ENCODE data around the gene SCN9A. TPM values are rescaled to one million over a fixed set of nuclear protein-coding genes. Genes with fewer than 3 reads are reported as not detected.

The SCN9A gene
- total and polyA plus RNA-seq, 10 of the 15 experiments (the other 5 are each of a cell fraction or from before 2014, with no cell fraction given) = 0.04 to 0.08 (median 0.08) TPM; not detected in 7

- ChIA-PET CTCF (no interaction called here), SMC1A (ENCODE audit: uncharacterized antibody, unreplicated experiment) (interaction anchor here (0.6 to 1.3 kb wide), 2 partner anchors 10 to 354 kb away, joined by 3 to 5 read pairs; no protein-coding TSS in a partner anchor), RAD21 (ENCODE audit: unreplicated experiment) (no interaction called here), POLR2A (no interaction called here)
- no peak for FAIRE-seq
- no peaks in the 10 kb centered on the region for H3K9me3 ChIP-seq (replicated peaks; ENCODE audit: control insufficient read depth, insufficient read depth, low read length)
- DNase-seq (ENCODE audit: low read depth, low spot score) = no peak
- TF ChIP-seq CTCF (IDR thresholded peaks at IDR 0.05 in 2 of 3, conservative IDR thresholded peaks at IDR 0.05 in 1 of 3; ENCODE audit: control insufficient read depth in 2 of 3, extremely low read depth in 1 of 3, insufficient read depth in 1 of 3, low read depth in 3 of 3, low read length in 3 of 3) = no peak
- TF ChIP-seq NR2C1 (IDR thresholded peaks at IDR 0.05) = no peak
- TF ChIP-seq SRF (IDR thresholded peaks at IDR 0.05; ENCODE audit: low read depth in 2 of 2, low read length in 2 of 2) = no peak
- TF ChIP-seq KAT2A (conservative IDR thresholded peaks at IDR 0.05; ENCODE audit: control insufficient read depth, low read depth, low read length) = no peak
- no peak for TF ChIP-seq MTA2 (IDR thresholded peaks at IDR 0.05; ENCODE audit: low read depth)
- TF ChIP-seq MYB (IDR thresholded peaks at IDR 0.05; ENCODE audit: borderline replicate concordance, low read depth, low read length) = no peak
- no peak for TF ChIP-seq IKZF1 (conservative IDR thresholded peaks at IDR 0.05)
- TF ChIP-seq MLLT1 (IDR thresholded peaks at IDR 0.05) = no peak
- TF ChIP-seq ZNF207 (IDR thresholded peaks at IDR 0.05; ENCODE audit: borderline replicate concordance) = no peak
- no peak for TF ChIP-seq MYC (IDR thresholded peaks at IDR 0.05; ENCODE audit: insufficient read depth, insufficient read length, insufficient replicate concordance, low read length, severe bottlenecking)
- no peak for TF ChIP-seq RCOR1 (conservative IDR thresholded peaks at IDR 0.05; ENCODE audit: low read depth, low read length)
- WGBS (ENCODE audit: insufficient coverage, insufficient replicate concordance, low lambda C conversion rate, missing lambda C conversion rate) = 53% methylated on average over 3 of the region's 3 CpGs
- in situ Hi-C loops (cut with MboI) = no loop called here
- no peaks in the 10 kb centered on the region for H4K20me1 ChIP-seq (ENCODE audit: control insufficient read depth, insufficient read depth)
- no peaks in the 10 kb centered on the region for H3K36me3 ChIP-seq (ENCODE audit: control insufficient read depth in 2 of 2, insufficient read depth in 2 of 2, low read length in 1 of 2)
- ATAC-seq = no peak
- H3K27ac ChIP-seq (ENCODE audit: control insufficient read depth, insufficient read depth) = no peak overlapping the region
- no peak overlapping the region for H3K9ac ChIP-seq (ENCODE audit: control insufficient read depth, insufficient read depth, low read length)
- no peaks in the 10 kb centered on the region for H3K27me3 ChIP-seq (replicated peaks in 1 of 2; ENCODE audit: control insufficient read depth in 2 of 2, insufficient read depth in 2 of 2, low read length in 1 of 2)
- H3K79me2 ChIP-seq (ENCODE audit: control insufficient read depth, insufficient read depth, low read length) = no peaks in the 10 kb centered on the region
- H2AFZ ChIP-seq (ENCODE audit: control insufficient read depth, low read depth, low read length) = no peak overlapping the region
- intact Hi-C loops (cut with micrococcal nuclease; ENCODE audit: unreplicated experiment) = no loop called here
- BruUV-seq (replicated peaks) = no TSS peak
- H3K4me1 ChIP-seq (ENCODE audit: control insufficient read depth, insufficient read depth, low read length) = no peaks in the 10 kb centered on the region
- no peak overlapping the region for H3K4me3 ChIP-seq
- H3K4me2 ChIP-seq (ENCODE audit: control insufficient read depth, insufficient read depth) = no peak overlapping the region
Measured at GRCh38 chr2:166171216-166171615, 204.5 kb downstream of the SCN9A start.

Measured in GM12878 (cell line).